HEK293 (cell line): Measurements from ENCODE around the gene SGIP1.

Experiments
- CTCF ChIA-PET: fragments of 350-600 bp; formaldehyde crosslinking; extraction: SDS; loops from one replicate; lab custom pipeline; 2021; ENCODE audit warnings: antibody characterized with exemption; lab: Yijun Ruan, JAX
- POLR2A ChIA-PET: fragments of 300-600 bp; formaldehyde crosslinking; extraction: SDS; loops from one replicate; lab custom pipeline; 2020; ENCODE audit warnings: antibody characterized with exemption, inconsistent platforms; lab: Yijun Ruan, JAX
- H3K27ac ChIP-seq: fragments of 200-500 bp; sonication (Bioruptor generic); 2 replicates; pipeline ENCODE4 v1.5.1; 2014; ENCODE audit warnings: low read depth, low read length, control low read depth, inconsistent platforms; ENCODE audit errors: extremely low read depth
- H3K36me3 ChIP-seq, 2 experiments: fragments of 200-500 bp in 1 of 2; sonication (Bioruptor generic) in 1 of 2; 1 replicate in 1 of 2; 2 replicates in 1 of 2; pipeline ENCODE4 v1.5.1; 2014 to 2017; ENCODE audit warnings: inconsistent platforms in 2 of 2, low read length in 2 of 2; ENCODE audit not compliant: control insufficient read depth in 2 of 2, insufficient read depth in 1 of 2
- H3K4me1 ChIP-seq: fragments of 200-500 bp; sonication (Bioruptor generic); 2 replicates; pipeline ENCODE4 v1.5.1; 2014; ENCODE audit warnings: mild to moderate bottlenecking, low read length, inconsistent platforms; ENCODE audit not compliant: control insufficient read depth, insufficient read depth
- H3K4me3 ChIP-seq: 2 replicates; pipeline ENCODE4 v1.5.1; 2011; ENCODE audit warnings: low read depth, mild to moderate bottlenecking, control low read depth, low read length, moderate library complexity
- H3K9me3 ChIP-seq: fragments of 200-500 bp; sonication (Bioruptor generic); 2 replicates; pipeline ENCODE4 v1.5.1; 2014; ENCODE audit warnings: low read depth, low read length, inconsistent platforms; ENCODE audit not compliant: control insufficient read depth, insufficient read depth
- CTCF ChIP-seq: fragments of 450-650 bp; formaldehyde crosslinking; IDR thresholded peaks from 2 replicates; pipeline ENCODE4 v1.5.1; 2016; ENCODE audit warnings: missing biosample characterization, missing genetic modification characterization
- GLI2 ChIP-seq: fragments of 450-650 bp; formaldehyde crosslinking; IDR thresholded peaks from 2 replicates; pipeline ENCODE4; 2017; ENCODE audit warnings: missing biosample characterization, missing genetic modification characterization, low read depth, borderline replicate concordance
- GLI4 ChIP-seq: fragments of 450-650 bp; formaldehyde crosslinking; IDR thresholded peaks from 2 replicates; pipeline ENCODE4 v1.5.1; 2016; ENCODE audit warnings: missing biosample characterization, missing genetic modification characterization
- KLF1 ChIP-seq: fragments of 450-650 bp; formaldehyde crosslinking; IDR thresholded peaks from 2 replicates; pipeline ENCODE4 v1.5.1; 2016; ENCODE audit warnings: missing biosample characterization, missing genetic modification characterization
- KLF17 ChIP-seq: fragments of 450-650 bp; formaldehyde crosslinking; IDR thresholded peaks from 2 replicates; pipeline ENCODE4 v1.5.1; 2016; ENCODE audit warnings: missing biosample characterization, missing genetic modification characterization
- SALL2 ChIP-seq: fragments of 450-650 bp; formaldehyde crosslinking; IDR thresholded peaks from 2 replicates; pipeline ENCODE4 v1.5.0; 2017; ENCODE audit warnings: missing biosample characterization, mild to moderate bottlenecking, missing genetic modification characterization, borderline replicate concordance
- ZBTB49 ChIP-seq: fragments of 450-650 bp; formaldehyde crosslinking; IDR thresholded peaks from 2 replicates; pipeline ENCODE4 v1.5.1; 2016; ENCODE audit warnings: missing biosample characterization, missing genetic modification characterization, low read depth
- ZNF16 ChIP-seq: fragments of 450-650 bp; formaldehyde crosslinking; IDR thresholded peaks from 2 replicates; pipeline ENCODE4 v1.5.1; 2016; ENCODE audit warnings: low read depth, missing biosample characterization, missing genetic modification characterization
- ZNF223 ChIP-seq: fragments of 450-650 bp; formaldehyde crosslinking; IDR thresholded peaks from 2 replicates; pipeline ENCODE4 v1.5.1; 2016; ENCODE audit warnings: missing biosample characterization, missing genetic modification characterization
- ZNF280C ChIP-seq: fragments of 450-650 bp; formaldehyde crosslinking; IDR thresholded peaks from 2 replicates; pipeline ENCODE4 v1.5.1; 2016; ENCODE audit warnings: missing biosample characterization, missing genetic modification characterization
- ZNF341 ChIP-seq: fragments of 450-650 bp; formaldehyde crosslinking; IDR thresholded peaks from 2 replicates; pipeline ENCODE4; 2016; ENCODE audit warnings: low read depth, missing biosample characterization, missing genetic modification characterization
- ZNF423 ChIP-seq: fragments of 450-650 bp; formaldehyde crosslinking; IDR thresholded peaks from 2 replicates; pipeline ENCODE4 v1.5.1; 2016; ENCODE audit warnings: missing biosample characterization, missing genetic modification characterization
- ZNF488 ChIP-seq: fragments of 450-650 bp; formaldehyde crosslinking; IDR thresholded peaks from 2 replicates; pipeline ENCODE4 v1.5.1; 2016; ENCODE audit warnings: missing biosample characterization, missing genetic modification characterization
- ZNF654 ChIP-seq: fragments of 450-650 bp; formaldehyde crosslinking; IDR thresholded peaks from 2 replicates; pipeline ENCODE4 v1.5.1; 2016; ENCODE audit warnings: low read depth, missing biosample characterization, missing genetic modification characterization
- ZNF664 ChIP-seq: fragments of 450-650 bp; formaldehyde crosslinking; IDR thresholded peaks from 2 replicates; pipeline ENCODE4 v1.5.1; 2016; ENCODE audit warnings: missing biosample characterization, missing genetic modification characterization
- ZNF692 ChIP-seq: fragments of 450-650 bp; formaldehyde crosslinking; IDR thresholded peaks from 2 replicates; pipeline ENCODE4 v1.5.1; 2016; ENCODE audit warnings: missing biosample characterization, missing genetic modification characterization
- ZNF777 ChIP-seq: fragments of 450-650 bp; formaldehyde crosslinking; IDR thresholded peaks from 2 replicates; pipeline ENCODE4 v1.5.1; 2017; ENCODE audit warnings: missing biosample characterization, missing genetic modification characterization, borderline replicate concordance
- ZNF843 ChIP-seq: fragments of 450-650 bp; formaldehyde crosslinking; IDR thresholded peaks from 2 replicates; pipeline ENCODE4 v1.5.1; 2016; ENCODE audit warnings: missing biosample characterization, missing genetic modification characterization

Gene SGIP1

GRCh38 chr1:66704177-66704875, 170.4 kb downstream of the SGIP1 start (continued):
- TF ChIP-seq ZNF280C (tag by site-specific recombination) (no peak), ZNF16 (tag by site-specific recombination) (no peak), ZNF423 (no peak), ZNF664 (tag by site-specific recombination) (no peak), GLI4 (tag by site-specific recombination) (no peak)

- TF ChIP-seq ZBTB49: no peak
- no peak for TF ChIP-seq ZNF843 (tag by site-specific recombination)
- TF ChIP-seq ZNF488 (tag by site-specific recombination): no peak
- H3K9me3 ChIP-seq: no peaks in the 10 kb centered on the region
- ChIA-PET CTCF (no interaction called here), POLR2A (no interaction called here)
- H3K27ac ChIP-seq: no peak overlapping the region
- no peaks in the 10 kb centered on the region for H3K4me1 ChIP-seq
- H3K36me3 ChIP-seq: no peaks in the 10 kb centered on the region
- H3K4me3 ChIP-seq: no peak overlapping the region
Observed at GRCh38 chr1:66705110-66705509, 171.2 kb downstream of the SGIP1 start.

- Histone ChIP-seq H3K27ac (no peak overlapping the region), H3K4me3 (no peak overlapping the region), H3K36me3 (no peaks in the 10 kb centered on the region), H3K4me1 (no peaks in the 10 kb centered on the region), H3K9me3 (no peaks in the 10 kb centered on the region)
- peak; percentile 36; the same call in 1 of the 2 replicates for TF ChIP-seq CTCF (tag by site-specific recombination)
- TF ChIP-seq SALL2 (tag by site-specific recombination): no peak
- TF ChIP-seq ZNF654: peak; percentile 24
- CTCF ChIA-PET: interaction anchor here (0.6 to 2.2 kb wide), 9 partner anchors 14 to 266 kb away, joined by 3 to 20 read pairs (median 4); no protein-coding TSS in a partner anchor
- POLR2A ChIA-PET: no interaction called here
Observed at GRCh38 chr1:66711420-66711819, 177.5 kb downstream of the SGIP1 start.

- Histone ChIP-seq H3K4me1 (no peaks in the 10 kb centered on the region), H3K36me3 (no peaks in the 10 kb centered on the region), H3K9me3 (no peaks in the 10 kb centered on the region), H3K4me3 (no peak overlapping the region), H3K27ac (no peak overlapping the region)
- POLR2A ChIA-PET: no interaction called here
- CTCF ChIA-PET: interaction anchor here (1.2 kb wide), 1 partner anchor 13 kb away, joined by 3 read pairs; no protein-coding TSS in a partner anchor
- no peak for TF ChIP-seq ZNF692 (tag by site-specific recombination)
- no peak for TF ChIP-seq ZNF223 (tag by site-specific recombination)
- no peak for TF ChIP-seq ZNF777
- TF ChIP-seq KLF17: no peak
- TF ChIP-seq KLF1: no peak
- TF ChIP-seq GLI2 (tag by site-specific recombination): no peak
- no peak for TF ChIP-seq ZNF341
Observed at GRCh38 chr1:66712839-66713238, 178.9 kb downstream of the SGIP1 start.
